Activated CD8-positive, alpha-beta T cell treated with anti-CD3 and anti-CD28 coated beads, Interleukin-2, amount 10 ng/mL, durations not matched to agents 7 days and 5 days (primary cell): ENCODE data around the gene MTREX. TPM values are rescaled to one million over a fixed set of nuclear protein-coding genes. Genes with fewer than 3 reads are reported as not detected.

Source experiments
- ATAC-seq: fragments of 150-1000 bp; cut with Tn5 transposase; one replicate; pipeline ENCODE4 v1.10.0; 2021; ENCODE audit warnings: moderate library complexity
- CTCF ChIA-PET: fragments of 350-600 bp; sonication (Branson Sonifier 250); formaldehyde crosslinking; loops from one replicate; lab custom pipeline; 2021; ENCODE audit warnings: antibody characterized with exemption; lab: Charles Lee
- POLR2A ChIA-PET: fragments of 350-600 bp; sonication (Branson Sonifier 250); formaldehyde crosslinking; loops from one replicate; lab custom pipeline; 2021; ENCODE audit warnings: antibody characterized with exemption; lab: Charles Lee
- DNase-seq: peaks from one replicate; pipeline ENCODE4 v3.0.0-alpha.2; 2020
- H3K27ac Mint-ChIP-seq: one replicate; pipeline ENCODE4 v1.8.0; 2021; ENCODE audit warnings: mild to moderate bottlenecking, mixed read lengths
- H3K27me3 Mint-ChIP-seq: one replicate; pipeline ENCODE4 v1.8.0; 2021; ENCODE audit warnings: low read depth, mixed read lengths
- H3K36me3 Mint-ChIP-seq: one replicate; pipeline ENCODE4 v1.8.0; 2021; ENCODE audit warnings: low read depth, mixed read lengths
- H3K4me1 Mint-ChIP-seq: one replicate; pipeline ENCODE4 v1.8.0; 2021; ENCODE audit warnings: low read depth, mixed read lengths
- H3K4me3 Mint-ChIP-seq: one replicate; pipeline ENCODE4 v1.8.0; 2021; ENCODE audit warnings: mild to moderate bottlenecking, mixed read lengths
- H3K9me3 Mint-ChIP-seq: one replicate; pipeline ENCODE4 v1.8.0; 2022; ENCODE audit warnings: mixed read lengths; ENCODE audit not compliant: insufficient read depth
- total RNA-seq, 2 experiments: library from RNA; stranded (reverse); gene quantifications; one replicate each; pipeline ENCODE4 v1.2.3, GENCODE V29; 2021

The MTREX gene
- total RNA-seq, 2 experiments from 2014 or later, result 61.8 to 67.1 TPM

GRCh38 chr5:55432549-55432948 is 124.8 kb downstream of the MTREX start:
- Mint-ChIP-seq H3K27me3 (no peaks in the 10 kb centered on the region), H3K4me1 (peaks cover 5% of the 10 kb centered on the region), H3K9me3 (peaks cover 28% of the 10 kb centered on the region)

GRCh38 chr5:55437452-55437851 is 129.7 kb downstream of the MTREX start:
- no peak overlapping the region for H3K4me3 Mint-ChIP-seq
- H3K36me3 Mint-ChIP-seq, result peaks cover 65% of the 10 kb centered on the region
- DNase-seq (no peak), ATAC-seq (no peak)
- no peak overlapping the region for H3K27ac Mint-ChIP-seq
- H3K4me1 Mint-ChIP-seq, result peaks cover 9% of the 10 kb centered on the region
- peaks cover 17% of the 10 kb centered on the region for H3K9me3 Mint-ChIP-seq
- CTCF ChIA-PET, result interaction anchor here (0.6 to 0.9 kb wide), 2 partner anchors 26 to 494 kb away, joined by 3 read pairs; no protein-coding TSS in a partner anchor
- POLR2A ChIA-PET, result interaction anchor here (0.7 kb wide), 1 partner anchor 235 kb away, joined by 3 read pairs; no protein-coding TSS in a partner anchor
- H3K27me3 Mint-ChIP-seq, result no peaks in the 10 kb centered on the region

More at GRCh38 chr5:55432549-55432948, 124.8 kb downstream of the MTREX start:
- ATAC-seq (no peak), DNase-seq (no peak)
- H3K27ac Mint-ChIP-seq, result no peak overlapping the region
- CTCF ChIA-PET, result no interaction called here
- no peak overlapping the region for H3K4me3 Mint-ChIP-seq
- peaks cover 81% of the 10 kb centered on the region for H3K36me3 Mint-ChIP-seq
- POLR2A ChIA-PET, result no interaction called here

GRCh38 chr5:55437859-55438206 is 130.0 kb downstream of the MTREX start:
- H3K27me3 Mint-ChIP-seq, result no peaks in the 10 kb centered on the region
- peaks cover 13% of the 10 kb centered on the region for H3K9me3 Mint-ChIP-seq
- H3K4me3 Mint-ChIP-seq, result no peak overlapping the region
- H3K4me1 Mint-ChIP-seq, result peaks cover 9% of the 10 kb centered on the region
- ChIA-PET CTCF (no interaction called here), POLR2A (no interaction called here)
- DNase-seq, result no peak
- H3K27ac Mint-ChIP-seq, result no peak overlapping the region
- no peak for ATAC-seq
- peaks cover 62% of the 10 kb centered on the region for H3K36me3 Mint-ChIP-seq

- POLR2A ChIA-PET, result interaction anchor here (0.6 kb wide), 1 partner anchor 304 kb away, joined by 3 read pairs; no protein-coding TSS in a partner anchor
- Mint-ChIP-seq H3K36me3 (peaks cover 60% of the 10 kb centered on the region), H3K4me1 (peaks cover 9% of the 10 kb centered on the region), H3K27ac (no peak overlapping the region), H3K4me3 (no peak overlapping the region), H3K9me3 (peaks cover 12% of the 10 kb centered on the region), H3K27me3 (no peaks in the 10 kb centered on the region)
- CTCF ChIA-PET, result interaction anchor here (1.4 kb wide), 1 partner anchor 37 kb away, joined by 3 read pairs; no protein-coding TSS in a partner anchor
- ATAC-seq (no peak), DNase-seq (no peak)
These were observed 131.2 kb downstream of the MTREX start for GRCh38 chr5:55438998-55439397.

GRCh38 chr5:55440188-55440646 is 132.4 kb downstream of the MTREX start:
- no peak for DNase-seq
- POLR2A ChIA-PET, result no interaction called here
- ATAC-seq, result no peak
- peaks cover 9% of the 10 kb centered on the region for H3K4me1 Mint-ChIP-seq
- H3K27ac Mint-ChIP-seq, result no peak overlapping the region
- peaks cover 50% of the 10 kb centered on the region for H3K36me3 Mint-ChIP-seq
- H3K27me3 Mint-ChIP-seq, result no peaks in the 10 kb centered on the region
- H3K4me3 Mint-ChIP-seq, result no peak overlapping the region
- peaks cover 12% of the 10 kb centered on the region for H3K9me3 Mint-ChIP-seq
- CTCF ChIA-PET, result interaction anchor here (1.6 to 2.0 kb wide), 3 partner anchors 11 to 252 kb away, joined by 4 to 6 read pairs (median 5); no protein-coding TSS in a partner anchor

GRCh38 chr5:55441107-55441771 is 133.4 kb downstream of the MTREX start:
- H3K27ac Mint-ChIP-seq, result peak overlapping the region; percentile 9
- H3K4me1 Mint-ChIP-seq, result peaks cover 3% of the 10 kb centered on the region
- POLR2A ChIA-PET, result no interaction called here

GRCh38 chr5:55441954-55442353 is 134.2 kb downstream of the MTREX start:
- POLR2A ChIA-PET, result no interaction called here
- Mint-ChIP-seq H3K27ac (no peak overlapping the region), H3K4me1 (peaks cover 3% of the 10 kb centered on the region), H3K36me3 (peaks cover 34% of the 10 kb centered on the region), H3K4me3 (no peak overlapping the region), H3K9me3 (no peaks in the 10 kb centered on the region), H3K27me3 (no peaks in the 10 kb centered on the region)
- ATAC-seq (no peak), DNase-seq (no peak)
- CTCF ChIA-PET, result interaction anchor here (1.6 to 1.7 kb wide), 2 partner anchors 13 to 250 kb away, joined by 4 to 5 read pairs; no protein-coding TSS in a partner anchor

More at GRCh38 chr5:55441107-55441771, 133.4 kb downstream of the MTREX start:
- H3K27me3 Mint-ChIP-seq, result no peaks in the 10 kb centered on the region
- DNase-seq, result no peak
- peaks cover 40% of the 10 kb centered on the region for H3K36me3 Mint-ChIP-seq
- CTCF ChIA-PET, result interaction anchor here (1.6 to 2.0 kb wide), 3 partner anchors 12 to 251 kb away, joined by 4 to 6 read pairs (median 5); no protein-coding TSS in a partner anchor
- peaks cover 3% of the 10 kb centered on the region for H3K9me3 Mint-ChIP-seq
- ATAC-seq, result no peak
- no peak overlapping the region for H3K4me3 Mint-ChIP-seq

- peaks cover 3% of the 10 kb centered on the region for H3K4me1 Mint-ChIP-seq
- H3K9me3 Mint-ChIP-seq, result no peaks in the 10 kb centered on the region
- no peak for ATAC-seq
- H3K27ac Mint-ChIP-seq, result no peak overlapping the region
- DNase-seq, result no peak
- peaks cover 18% of the 10 kb centered on the region for H3K36me3 Mint-ChIP-seq
- no peak overlapping the region for H3K4me3 Mint-ChIP-seq
- H3K27me3 Mint-ChIP-seq, result no peaks in the 10 kb centered on the region
- ChIA-PET CTCF (interaction anchor here (1.5 kb wide), 1 partner anchor 246 kb away, joined by 5 read pairs; no protein-coding TSS in a partner anchor), POLR2A (interaction anchor here (0.6 kb wide), 1 partner anchor 267 kb away, joined by 3 read pairs; no protein-coding TSS in a partner anchor)
These were observed 138.0 kb downstream of the MTREX start for GRCh38 chr5:55445791-55446190.

- POLR2A ChIA-PET, result no interaction called here
These were observed 139.0 kb downstream of the MTREX start for GRCh38 chr5:55446640-55447351.

GRCh38 chr5:55450050-55450765 is 142.4 kb downstream of the MTREX start:
- no peak for DNase-seq
- ChIA-PET POLR2A (no interaction called here), CTCF (no interaction called here)
- no peaks in the 10 kb centered on the region for H3K9me3 Mint-ChIP-seq
- no peak overlapping the region for H3K4me3 Mint-ChIP-seq
- H3K36me3 Mint-ChIP-seq, result peaks cover 28% of the 10 kb centered on the region
- H3K4me1 Mint-ChIP-seq, result peaks cover 5% of the 10 kb centered on the region
- no peak for ATAC-seq
- H3K27me3 Mint-ChIP-seq, result no peaks in the 10 kb centered on the region
- no peak overlapping the region for H3K27ac Mint-ChIP-seq

More at GRCh38 chr5:55446640-55447351, 139.0 kb downstream of the MTREX start:
- peaks cover 1% of the 10 kb centered on the region for H3K4me1 Mint-ChIP-seq
- CTCF ChIA-PET, result interaction anchor here (1.5 kb wide), 1 partner anchor 245 kb away, joined by 5 read pairs; no protein-coding TSS in a partner anchor
- H3K36me3 Mint-ChIP-seq, result peaks cover 15% of the 10 kb centered on the region
- ATAC-seq (no peak), DNase-seq (no peak)
- no peak overlapping the region for H3K4me3 Mint-ChIP-seq
- no peaks in the 10 kb centered on the region for H3K27me3 Mint-ChIP-seq
- H3K9me3 Mint-ChIP-seq, result no peaks in the 10 kb centered on the region
- no peak overlapping the region for H3K27ac Mint-ChIP-seq

- ChIA-PET CTCF (interaction anchor here (1.0 kb wide), 1 partner anchor 19 kb away, joined by 3 read pairs; no protein-coding TSS in a partner anchor), POLR2A (no interaction called here)
- no peak for ATAC-seq
- H3K9me3 Mint-ChIP-seq, result no peaks in the 10 kb centered on the region
- peaks cover 5% of the 10 kb centered on the region for H3K4me1 Mint-ChIP-seq
- H3K27me3 Mint-ChIP-seq, result no peaks in the 10 kb centered on the region
- H3K4me3 Mint-ChIP-seq, result no peak overlapping the region
- DNase-seq, result no peak
- peaks cover 30% of the 10 kb centered on the region for H3K36me3 Mint-ChIP-seq
- peak overlapping the region; percentile 28 for H3K27ac Mint-ChIP-seq
These were observed 144.2 kb downstream of the MTREX start for GRCh38 chr5:55451976-55452375.
